WTC11 (cell line): Measurements from ENCODE around the gene ACOX2. TPM values are rescaled to one million over a fixed set of nuclear protein-coding genes. Genes with fewer than 3 reads are reported as not detected.
A peak's percentile ranks its signal among the peaks of the same experiment; 100 is the strongest.

Experiments
- ATAC-seq: fragments of 200-7000 bp; cut with Tn5 transposase; 2 replicates; pipeline ENCODE4 v1.10.0; 2021; ENCODE audit warnings: mild to moderate bottlenecking, moderate library complexity
- CTCF ChIA-PET: fragments of 300-600 bp; sonication (Branson Sonifier 250); formaldehyde crosslinking; loops from one replicate; lab custom pipeline; 2021; ENCODE audit warnings: antibody characterized with exemption; lab: Charles Lee
- POLR2A ChIA-PET: fragments of 350-600 bp; sonication (Branson Sonifier 250); formaldehyde crosslinking; loops from one replicate; lab custom pipeline; 2021; ENCODE audit warnings: antibody characterized with exemption; lab: Charles Lee
- DNase-seq: peaks from one replicate; pipeline ENCODE4 v3.0.0; 2021; ENCODE audit warnings: low spot score
- H3K27ac Mint-ChIP-seq: 2 replicates; pipeline ENCODE4 v1.8.0; 2021; ENCODE audit warnings: mixed read lengths
- H3K27me3 Mint-ChIP-seq: 2 replicates; pipeline ENCODE4 v1.8.0; 2021; ENCODE audit warnings: low read depth, mild to moderate bottlenecking, moderate library complexity, mixed read lengths
- H3K36me3 Mint-ChIP-seq: 2 replicates; pipeline ENCODE4 v1.8.0; 2021; ENCODE audit warnings: mixed read lengths
- H3K4me1 Mint-ChIP-seq: 2 replicates; pipeline ENCODE4 v1.8.0; 2022; ENCODE audit warnings: mixed read lengths
- H3K4me3 Mint-ChIP-seq: 2 replicates; pipeline ENCODE4 v1.8.0; 2021; ENCODE audit warnings: mild to moderate bottlenecking, moderate library complexity, mixed read lengths
- H3K9me3 Mint-ChIP-seq: 2 replicates; pipeline ENCODE4 v1.8.0; 2021; ENCODE audit warnings: mixed read lengths
- E2F1 ChIP-seq: sonication (generic); formaldehyde crosslinking; IDR thresholded peaks from 2 replicates; pipeline ENCODE4 v1.8.0; 2022; ENCODE audit warnings: mild to moderate bottlenecking, missing genetic modification reagents
- FOXJ3 ChIP-seq: sonication (generic); formaldehyde crosslinking; IDR thresholded peaks from 2 replicates; pipeline ENCODE4 v1.9.0; 2021; ENCODE audit warnings: missing genetic modification reagents, mild to moderate bottlenecking, borderline replicate concordance
- FOXK1 ChIP-seq: sonication (generic); formaldehyde crosslinking; IDR thresholded peaks from 2 replicates; pipeline ENCODE4 v1.8.0; 2022; ENCODE audit warnings: mild to moderate bottlenecking, moderate library complexity, missing genetic modification reagents
- JAZF1 ChIP-seq: fragments of 250-450 bp; sonication (Bioruptor Pico); IDR thresholded peaks from 2 replicates; pipeline ENCODE4 v1.9.0; 2021; ENCODE audit warnings: moderate library complexity, mild to moderate bottlenecking, inconsistent platforms
- JUN ChIP-seq: sonication (generic); formaldehyde crosslinking; IDR thresholded peaks from 2 replicates; pipeline ENCODE4 v1.8.0; 2023; ENCODE audit warnings: mild to moderate bottlenecking, missing genetic modification reagents
- PREB ChIP-seq: sonication (generic); formaldehyde crosslinking; IDR thresholded peaks from 2 replicates; pipeline ENCODE4 v1.8.1; 2022; ENCODE audit warnings: mild to moderate bottlenecking, missing genetic modification reagents, moderate library complexity, borderline replicate concordance
- SP1 ChIP-seq: sonication (generic); formaldehyde crosslinking; conservative IDR thresholded peaks from 2 replicates; pipeline ENCODE4 v1.8.1; 2022; ENCODE audit warnings: missing genetic modification reagents
- STAT6 ChIP-seq: sonication (generic); formaldehyde crosslinking; conservative IDR thresholded peaks from 2 replicates; pipeline ENCODE4 v1.8.1; 2023; ENCODE audit warnings: mild to moderate bottlenecking, low read depth, missing genetic modification reagents, moderate library complexity
- TEAD1 ChIP-seq: sonication (generic); formaldehyde crosslinking; IDR thresholded peaks from 2 replicates; pipeline ENCODE4 v1.8.0; 2022; ENCODE audit warnings: mild to moderate bottlenecking, missing genetic modification reagents
- TEAD4 ChIP-seq: sonication (generic); formaldehyde crosslinking; IDR thresholded peaks from 2 replicates; pipeline ENCODE4 v1.8.0; 2022; ENCODE audit warnings: mild to moderate bottlenecking, missing genetic modification reagents
- TP53 ChIP-seq: sonication (generic); formaldehyde crosslinking; IDR thresholded peaks from 2 replicates; pipeline ENCODE4 v1.8.1; 2023; ENCODE audit warnings: mild to moderate bottlenecking, missing genetic modification reagents
- ZNF232 ChIP-seq: sonication (generic); formaldehyde crosslinking; IDR thresholded peaks from 2 replicates; pipeline ENCODE4 v1.8.0; 2022; ENCODE audit warnings: mild to moderate bottlenecking, missing genetic modification reagents
- ZNF263 ChIP-seq: sonication (generic); formaldehyde crosslinking; IDR thresholded peaks from 2 replicates; pipeline ENCODE4 v1.8.1; 2022; ENCODE audit warnings: low read depth, mild to moderate bottlenecking, moderate library complexity, missing genetic modification reagents
- total RNA-seq: library from RNA; stranded (reverse); gene quantifications from 3 replicates; pipeline ENCODE4 v1.2.3, GENCODE V29; 2021

ACOX2 gene
- total RNA-seq, 1 experiment from 2014 or later = 1.1 TPM

GRCh38 chr3:58495101-58495500 is 41.9 kb downstream of the ACOX2 start:
- POLR2A ChIA-PET = interaction anchor here (0.7 kb wide), 3 partner anchors 189 to 290 kb away, joined by 3 read pairs; partner anchors contain the start of genes HTD2 and RPP14
- peak overlapping the region; percentile 20; the same call in 1 of the 2 replicates for H3K4me3 Mint-ChIP-seq
- H3K36me3 Mint-ChIP-seq = peaks cover 7% of the 10 kb centered on the region
- CTCF ChIA-PET = interaction anchor here (0.7 to 3.4 kb wide), 2 partner anchors 35 to 278 kb away, joined by 4 to 19 read pairs; no protein-coding TSS in a partner anchor
- H3K9me3 Mint-ChIP-seq = no peaks in the 10 kb centered on the region
- TF ChIP-seq JUN = no peak
- TF ChIP-seq TEAD1 (CRISPR knock-in tag) = no peak
- TF ChIP-seq ZNF263 (CRISPR knock-in tag) = no peak
- TF ChIP-seq ZNF232 (CRISPR knock-in tag) = no peak
- TF ChIP-seq TP53 (CRISPR knock-in tag) = no peak
- no peak for TF ChIP-seq FOXK1
- TF ChIP-seq STAT6 = no peak
- TF ChIP-seq SP1 = no peak
- H3K27ac Mint-ChIP-seq = no peak overlapping the region
- ATAC-seq (no peak), DNase-seq (no peak)
- H3K27me3 Mint-ChIP-seq = no peaks in the 10 kb centered on the region; the same call in 1 of the 2 replicates
- H3K4me1 Mint-ChIP-seq = peaks cover 65% of the 10 kb centered on the region

GRCh38 chr3:58494107-58494506 is 42.9 kb downstream of the ACOX2 start:
- CTCF ChIA-PET = interaction anchor here (1.1 to 1.7 kb wide), 2 partner anchors 30 to 327 kb away, joined by 4 to 5 read pairs; no protein-coding TSS in a partner anchor
- peaks cover 2% of the 10 kb centered on the region for H3K36me3 Mint-ChIP-seq

GRCh38 chr3:58492494-58492905 is 44.5 kb downstream of the ACOX2 start:
- H3K4me1 Mint-ChIP-seq = peaks cover 64% of the 10 kb centered on the region
- H3K9me3 Mint-ChIP-seq = no peaks in the 10 kb centered on the region
- no peak for DNase-seq

More at GRCh38 chr3:58494107-58494506, 42.9 kb downstream of the ACOX2 start:
- POLR2A ChIA-PET = no interaction called here
- Mint-ChIP-seq H3K9me3 (no peaks in the 10 kb centered on the region), H3K4me1 (peaks cover 64% of the 10 kb centered on the region), H3K4me3 (peak overlapping the region; percentile 89), H3K27me3 (no peaks in the 10 kb centered on the region; the same call in 1 of the 2 replicates), H3K27ac (no peak overlapping the region)
- no peak for TF ChIP-seq FOXJ3 (CRISPR knock-in tag)
- no peak for ATAC-seq
- no peak for DNase-seq

More at GRCh38 chr3:58492494-58492905, 44.5 kb downstream of the ACOX2 start:
- CTCF ChIA-PET = interaction anchor here (0.6 to 3.3 kb wide), 23 partner anchors 9 to 305 kb away, joined by 3 to 24 read pairs (median 4); partner anchors contain the start of genes HTD2 and RPP14
- Mint-ChIP-seq H3K36me3 (no peaks in the 10 kb centered on the region), H3K27me3 (peaks cover 5% of the 10 kb centered on the region; the same call in 1 of the 2 replicates), H3K4me3 (peak overlapping the region; percentile 89), H3K27ac (peak overlapping the region; percentile 81)
- no peak for ATAC-seq
- TF ChIP-seq E2F1 (CRISPR knock-in tag) = no peak
- no peak for TF ChIP-seq JAZF1 (CRISPR knock-in tag)
- no peak for TF ChIP-seq PREB
- no peak for TF ChIP-seq TEAD4 (CRISPR knock-in tag)
- POLR2A ChIA-PET = interaction anchor here (1.1 to 1.2 kb wide), 2 partner anchors 12 to 186 kb away, joined by 3 to 4 read pairs; partner anchors contain the start of genes HTD2 and RPP14
